ENCODE data around the gene AURKAIP1. TPM values are rescaled to one million over a fixed set of nuclear protein-coding genes. Genes with fewer than 3 reads are reported as not detected.

The AURKAIP1 gene
- total RNA-seq, 4 donors from 2014 or later, result 122 to 172 (median 134) TPM

- Histone ChIP-seq H3K9me3 (no peaks in the 10 kb centered on the region), H3K4me1 (peaks cover 0 to 48% (median 13%) of the 10 kb centered on the region in 4 donors), H3K36me3 (peaks cover 0 to 30% (median 0%) of the 10 kb centered on the region in 3 donors), H3K4me3 (no peak overlapping the region), H3K27ac (peak overlapping the region in 3 of 4 donors; percentile 45 to 60 (median 48)), H3K27me3 (no peaks in the 10 kb centered on the region)
- no peak for TF ChIP-seq CTCF (IDR thresholded peaks at IDR 0.05)
- TF ChIP-seq POLR2A (IDR thresholded peaks at IDR 0.05), result no peak
- DNase-seq, result no peak
Observed at GRCh38 chr1:1343811-1344421, 31.1 kb downstream of the AURKAIP1 start.

- no peak overlapping the region for H3K27ac ChIP-seq
- no peak for DNase-seq
- H3K36me3 ChIP-seq, result peaks cover 0 to 42% (median 0%) of the 10 kb centered on the region in 3 donors
- H3K9me3 ChIP-seq, result no peaks in the 10 kb centered on the region
- TF ChIP-seq CTCF (IDR thresholded peaks at IDR 0.05) (no peak), POLR2A (IDR thresholded peaks at IDR 0.05) (no peak)
- H3K4me1 ChIP-seq, result peaks cover 0 to 39% (median 9%) of the 10 kb centered on the region in 4 donors
- H3K27me3 ChIP-seq, result no peaks in the 10 kb centered on the region
- H3K4me3 ChIP-seq, result no peak overlapping the region
Observed at GRCh38 chr1:1342584-1343115, 32.4 kb downstream of the AURKAIP1 start.

GRCh38 chr1:1342061-1342562 is 32.9 kb downstream of the AURKAIP1 start:
- Histone ChIP-seq H3K9me3 (no peaks in the 10 kb centered on the region), H3K36me3 (peaks cover 0 to 45% (median 0%) of the 10 kb centered on the region in 3 donors)

GRCh38 chr1:1341549-1342021 is 33.4 kb downstream of the AURKAIP1 start:
- DNase-seq, result no peak
- no peak for TF ChIP-seq CTCF (IDR thresholded peaks at IDR 0.05)
- no peak for TF ChIP-seq POLR2A (IDR thresholded peaks at IDR 0.05)
- Histone ChIP-seq H3K4me1 (peaks cover 0 to 28% (median 5%) of the 10 kb centered on the region in 4 donors), H3K27ac (no peak overlapping the region), H3K27me3 (no peaks in the 10 kb centered on the region), H3K9me3 (no peaks in the 10 kb centered on the region), H3K4me3 (no peak overlapping the region), H3K36me3 (peaks cover 0 to 50% (median 0%) of the 10 kb centered on the region in 3 donors)

More at GRCh38 chr1:1342061-1342562, 32.9 kb downstream of the AURKAIP1 start:
- no peaks in the 10 kb centered on the region for H3K27me3 ChIP-seq
- no peak for DNase-seq
- H3K4me3 ChIP-seq, result no peak overlapping the region
- no peak for TF ChIP-seq CTCF (IDR thresholded peaks at IDR 0.05)
- TF ChIP-seq POLR2A (IDR thresholded peaks at IDR 0.05), result no peak
- peaks cover 0 to 34% (median 6%) of the 10 kb centered on the region in 4 donors for H3K4me1 ChIP-seq
- H3K27ac ChIP-seq, result no peak overlapping the region

GRCh38 chr1:1340791-1341548 is 34.0 kb downstream of the AURKAIP1 start:
- no peaks in the 10 kb centered on the region for H3K27me3 ChIP-seq
- DNase-seq, result no peak
- H3K4me3 ChIP-seq, result no peak overlapping the region
- H3K36me3 ChIP-seq, result peaks cover 0 to 53% (median 0%) of the 10 kb centered on the region in 3 donors
- H3K27ac ChIP-seq, result no peak overlapping the region
- H3K9me3 ChIP-seq, result no peaks in the 10 kb centered on the region
- TF ChIP-seq POLR2A (IDR thresholded peaks at IDR 0.05), result no peak
- TF ChIP-seq CTCF (IDR thresholded peaks at IDR 0.05), result no peak
- H3K4me1 ChIP-seq, result peaks cover 0 to 22% (median 5%) of the 10 kb centered on the region in 4 donors

Measured in Peyer's patch (tissue), 4 donors.